Tibial artery (tissue), 4 donors: ENCODE data around the gene BLNK.

ENCODE experiments used
- DNase-seq, 2 donors: peaks; one replicate each; pipeline ENCODE4 v3.0.0-alpha.2; 2019
- H3K27ac ChIP-seq, 2 donors: fragments of 200-600 bp; sonication (generic) in 1 of 2; 1 replicate in 1 of 2; 2 replicates in 1 of 2; pipeline ENCODE4 v1.5.1; 2018 to 2019; ENCODE audit warnings: mild to moderate bottlenecking in 1 of 2
- H3K27me3 ChIP-seq, 2 donors: fragments of 200-600 bp; sonication (generic) in 1 of 2; one replicate each; pipeline versions ENCODE4 v1.5.1 to v1.6.0; 2016 to 2019
- H3K36me3 ChIP-seq, 3 donors: fragments of 200-600 bp; sonication (generic) in 2 of 3; one replicate each; pipeline ENCODE4 v1.5.1; 2016 to 2019; ENCODE audit warnings: mild to moderate bottlenecking in 2 of 3
- H3K4me1 ChIP-seq, 4 donors: fragments of 200-600 bp; sonication (generic) in 2 of 4; 1 replicate in 3 of 4; 2 replicates in 1 of 4; pipeline ENCODE4 v1.5.1; 2016 to 2019
- H3K4me3 ChIP-seq, 2 donors: fragments of 200-600 bp; sonication (generic) in 1 of 2; 1 replicate in 1 of 2; 2 replicates in 1 of 2; pipeline ENCODE4 v1.5.1; 2018 to 2019; ENCODE audit warnings: mild to moderate bottlenecking in 2 of 2
- H3K9me3 ChIP-seq, 3 donors: fragments of 200-600 bp; sonication (generic) in 1 of 3; one replicate each; pipeline ENCODE4 v1.5.1; 2016 to 2019
- intact Hi-C: fragments of 100-400 bp; cut with DNase I; formaldehyde crosslinking; loops from one replicate; pipeline ENCODE4 v1.15.0; 2023; ENCODE audit warnings: low total_unique reads
- TF ChIP-seq, protein P1 (sequence below), 2 experiments: fragments of 200-600 bp in 1 of 2; fragments of 450-650 bp in 1 of 2; IDR thresholded peaks; one replicate each; pipeline ENCODE4 v1.5.1; 2017 to 2019; ENCODE audit warnings: antibody characterized with exemption in 2 of 2, mild to moderate bottlenecking in 1 of 2, moderate library complexity in 1 of 2

The BLNK gene

DNA sequence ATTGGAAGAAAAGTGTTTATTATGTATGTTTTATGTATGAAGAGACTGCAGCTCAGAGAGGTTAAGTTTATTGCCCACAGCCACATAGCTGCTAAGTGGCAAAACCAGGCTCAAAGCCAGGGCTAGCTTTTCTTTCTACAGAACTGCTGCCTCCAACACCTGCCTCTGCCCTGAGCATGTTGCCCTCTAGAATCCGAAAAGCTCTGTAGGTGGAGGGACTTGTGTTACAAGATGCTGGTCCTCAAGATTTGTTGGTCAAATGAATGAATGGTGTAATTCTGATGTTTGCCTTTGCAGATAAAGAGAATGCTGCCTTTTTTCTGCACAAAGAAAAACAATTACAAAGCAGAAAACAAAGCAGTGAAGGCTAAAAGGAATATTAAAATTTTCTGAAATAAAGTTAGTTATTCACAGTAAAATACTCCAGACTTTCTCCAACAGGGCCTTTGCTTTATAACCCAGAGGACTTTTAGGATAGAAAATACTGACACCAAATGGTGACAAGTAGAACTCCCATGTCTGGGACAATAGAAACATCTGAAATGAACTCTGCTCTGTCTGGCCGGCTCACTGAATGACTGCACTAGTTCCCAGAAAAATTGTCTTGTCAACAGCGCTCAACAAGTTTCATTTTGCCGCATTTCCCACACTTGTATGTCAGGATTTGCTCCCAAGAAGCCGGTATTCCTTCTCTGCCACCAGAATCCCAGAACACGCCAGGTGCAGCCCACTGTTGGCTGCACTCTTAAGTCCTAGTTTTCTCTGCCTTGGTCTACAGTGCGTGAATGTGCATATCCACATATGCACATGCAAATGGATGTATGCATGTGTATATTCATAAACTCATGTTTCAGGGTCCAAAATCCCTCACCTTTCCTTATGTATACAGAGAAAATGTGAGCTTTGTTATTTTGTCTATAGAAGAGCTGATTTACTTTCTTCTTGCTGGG lies 21.9 kb upstream of the BLNK start:
- Histone ChIP-seq H3K36me3 (no peaks in the 10 kb centered on the region), H3K4me1 (peaks cover 0 to 8% (median 4%) of the 10 kb centered on the region in 4 donors), H3K27ac (no peak overlapping the region), H3K4me3 (no peak overlapping the region), H3K27me3 (peaks cover 0 to 9% of the 10 kb centered on the region in 2 donors), H3K9me3 (no peaks in the 10 kb centered on the region)
- intact Hi-C loops: loop anchor here (2.0 to 5.0 kb wide), 2 partner anchors 64 to 276 kb away; no protein-coding TSS in a partner anchor
- DNase-seq: no peak
- TF ChIP-seq, protein P1, sequence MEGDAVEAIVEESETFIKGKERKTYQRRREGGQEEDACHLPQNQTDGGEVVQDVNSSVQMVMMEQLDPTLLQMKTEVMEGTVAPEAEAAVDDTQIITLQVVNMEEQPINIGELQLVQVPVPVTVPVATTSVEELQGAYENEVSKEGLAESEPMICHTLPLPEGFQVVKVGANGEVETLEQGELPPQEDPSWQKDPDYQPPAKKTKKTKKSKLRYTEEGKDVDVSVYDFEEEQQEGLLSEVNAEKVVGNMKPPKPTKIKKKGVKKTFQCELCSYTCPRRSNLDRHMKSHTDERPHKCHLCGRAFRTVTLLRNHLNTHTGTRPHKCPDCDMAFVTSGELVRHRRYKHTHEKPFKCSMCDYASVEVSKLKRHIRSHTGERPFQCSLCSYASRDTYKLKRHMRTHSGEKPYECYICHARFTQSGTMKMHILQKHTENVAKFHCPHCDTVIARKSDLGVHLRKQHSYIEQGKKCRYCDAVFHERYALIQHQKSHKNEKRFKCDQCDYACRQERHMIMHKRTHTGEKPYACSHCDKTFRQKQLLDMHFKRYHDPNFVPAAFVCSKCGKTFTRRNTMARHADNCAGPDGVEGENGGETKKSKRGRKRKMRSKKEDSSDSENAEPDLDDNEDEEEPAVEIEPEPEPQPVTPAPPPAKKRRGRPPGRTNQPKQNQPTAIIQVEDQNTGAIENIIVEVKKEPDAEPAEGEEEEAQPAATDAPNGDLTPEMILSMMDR (IDR thresholded peaks at IDR 0.05): peak; percentile 56 to 79

DNA sequence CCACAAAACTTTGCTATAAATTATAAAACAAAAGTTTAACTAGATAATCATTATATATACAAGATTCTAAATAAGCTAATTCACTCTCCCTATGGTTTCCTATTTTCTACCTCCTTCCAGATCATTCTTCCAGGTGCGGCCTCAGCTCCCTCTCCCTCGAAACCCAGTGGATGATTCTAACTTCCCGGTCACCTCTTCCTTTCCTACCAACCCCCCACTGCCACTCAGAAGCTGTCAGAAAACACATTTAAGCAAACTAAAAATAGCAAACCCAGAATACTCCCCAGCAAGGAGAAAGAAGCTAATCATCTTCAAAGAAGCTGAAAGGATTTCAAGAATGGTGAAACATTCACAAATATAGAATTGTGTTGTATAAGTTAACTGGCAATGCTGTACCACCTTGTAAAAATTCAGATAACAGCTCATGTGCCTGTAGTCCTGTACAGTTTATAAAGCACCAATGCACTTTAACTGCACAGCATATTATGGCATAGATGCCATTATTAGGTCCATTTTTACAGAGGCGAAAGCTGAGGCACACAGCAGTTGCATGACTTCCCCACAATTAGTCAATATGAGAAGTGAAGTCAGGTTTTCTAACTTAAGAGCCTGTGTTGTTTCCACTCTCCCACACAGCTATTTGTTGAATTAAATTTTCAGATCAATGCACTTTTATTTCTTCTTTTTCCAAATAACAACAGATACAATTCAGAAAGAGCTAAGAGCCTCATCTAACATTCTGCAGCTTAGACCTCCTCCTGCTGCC lies 19.2 kb upstream of the BLNK start:
- Histone ChIP-seq H3K27ac (no peak overlapping the region), H3K4me3 (no peak overlapping the region), H3K36me3 (no peaks in the 10 kb centered on the region), H3K4me1 (peaks cover 0 to 17% (median 12%) of the 10 kb centered on the region in 4 donors), H3K9me3 (no peaks in the 10 kb centered on the region), H3K27me3 (no peaks in the 10 kb centered on the region)
- DNase-seq: no peak
- TF ChIP-seq, protein P1 (IDR thresholded peaks at IDR 0.05): no peak
- intact Hi-C loops: loop anchor here (5.0 kb wide), 1 partner anchor 273 kb away; no protein-coding TSS in a partner anchor

DNA sequence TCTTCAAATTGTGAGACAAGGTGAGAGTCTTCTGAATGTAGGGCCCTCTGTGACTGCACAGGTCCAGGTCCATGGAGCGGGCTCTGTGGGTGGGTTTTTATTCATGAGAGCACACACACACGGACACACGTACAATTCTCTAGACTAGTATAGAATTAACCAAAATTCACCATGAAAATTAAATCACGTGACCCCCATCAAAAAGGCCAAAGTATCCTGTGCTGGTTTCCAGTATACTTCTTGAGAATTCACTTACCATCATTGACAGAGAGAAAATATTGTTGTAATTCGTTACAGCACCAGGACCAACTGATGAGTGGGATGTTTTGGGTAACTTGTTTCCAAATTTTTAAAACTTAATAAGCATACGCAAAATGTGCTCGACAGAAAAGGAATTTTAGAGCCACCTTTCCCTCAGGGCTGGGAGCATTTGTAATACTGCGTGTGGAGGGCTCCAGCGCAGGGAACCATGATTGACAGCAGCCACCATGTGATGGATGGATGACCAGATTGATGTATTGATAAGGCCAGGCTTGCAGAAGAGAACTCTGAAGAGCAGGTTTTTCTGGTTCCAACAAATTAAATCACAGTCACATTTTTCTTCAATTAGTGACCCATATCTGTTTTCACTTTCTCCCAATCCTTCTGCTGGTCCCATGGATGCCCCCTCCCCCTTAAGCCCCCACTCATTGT lies 18.0 kb upstream of the BLNK start:
- H3K27ac ChIP-seq: no peak overlapping the region
- intact Hi-C loops: no loop called here

DNA sequence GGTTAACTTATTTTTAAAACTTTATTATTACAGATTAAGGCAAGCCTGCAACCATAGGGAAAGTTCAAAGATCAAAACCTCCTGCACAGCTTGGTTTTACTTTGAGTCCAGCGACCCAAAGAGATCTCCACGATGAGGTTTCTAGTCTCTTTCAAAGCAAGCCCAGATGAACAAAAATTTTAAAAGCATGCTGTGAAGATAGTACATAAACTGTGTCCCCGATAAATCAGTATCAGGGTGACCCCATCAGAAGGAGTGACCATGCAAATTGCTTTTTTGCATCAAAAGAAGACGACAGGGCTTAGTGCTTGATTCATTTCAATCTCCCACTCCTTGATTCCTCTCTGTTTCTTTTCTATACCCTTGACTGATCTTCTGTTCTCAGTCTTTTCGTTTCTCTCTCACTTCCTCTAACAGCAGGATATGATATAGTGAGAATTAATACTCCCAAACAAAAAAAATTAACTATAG lies 16.8 kb upstream of the BLNK start:
- Histone ChIP-seq H3K27ac (peak overlapping the region in 1 of 2 donors; percentile 29), H3K27me3 (no peaks in the 10 kb centered on the region), H3K36me3 (no peaks in the 10 kb centered on the region), H3K4me3 (no peak overlapping the region), H3K9me3 (no peaks in the 10 kb centered on the region), H3K4me1 (peaks cover 0 to 17% (median 12%) of the 10 kb centered on the region in 4 donors)
- no peak for DNase-seq
- intact Hi-C loops: no loop called here
- TF ChIP-seq, protein P1 (IDR thresholded peaks at IDR 0.05): no peak

More for the DNA sequence above, 18.0 kb upstream of the BLNK start:
- no peak for DNase-seq
- no peaks in the 10 kb centered on the region for H3K36me3 ChIP-seq
- no peaks in the 10 kb centered on the region for H3K9me3 ChIP-seq
- H3K27me3 ChIP-seq: no peaks in the 10 kb centered on the region
- H3K4me1 ChIP-seq: peaks cover 0 to 17% (median 12%) of the 10 kb centered on the region in 4 donors
- TF ChIP-seq, protein P1 (IDR thresholded peaks at IDR 0.05): no peak
- no peak overlapping the region for H3K4me3 ChIP-seq
